Peyer's patch (tissue), 4 donors: ENCODE results near the gene PSMG4. TPM values are rescaled to one million over a fixed set of nuclear protein-coding genes. Genes with fewer than 3 reads are reported as not detected.
A peak's percentile ranks its signal among the peaks of the same experiment; 100 is the strongest.

ENCODE experiments used
- DNase-seq, 3 donors: peaks; one replicate each; pipeline ENCODE4 v3.0.0-alpha.2; 2017 to 2019
- H3K27ac ChIP-seq, 4 donors: fragments of 200-600 bp; sonication (generic); one replicate each; pipeline ENCODE4 v1.5.1; 2016 to 2019
- H3K27me3 ChIP-seq, 2 donors: fragments of 200-600 bp; sonication (generic); one replicate each; pipeline ENCODE4 v1.5.1; 2019
- H3K36me3 ChIP-seq, 3 donors: fragments of 200-600 bp; sonication (generic); one replicate each; pipeline ENCODE4 v1.5.1; 2016 to 2019
- H3K4me1 ChIP-seq, 4 donors: fragments of 200-600 bp; sonication (generic); one replicate each; pipeline ENCODE4 v1.5.1; 2016 to 2019
- H3K4me3 ChIP-seq, 4 donors: fragments of 200-600 bp; sonication (generic); 1 replicate in 3 of 4; 2 replicates in 1 of 4; pipeline ENCODE4 v1.5.1; 2016 to 2019; ENCODE audit warnings: mild to moderate bottlenecking in 1 of 4
- H3K9me3 ChIP-seq, 4 donors: fragments of 200-600 bp; sonication (generic); one replicate each; pipeline ENCODE4 v1.5.1; 2016 to 2019; ENCODE audit warnings: mild to moderate bottlenecking in 1 of 4
- CTCF ChIP-seq, 6 experiments: fragments of 450-650 bp in 4 of 6; fragments of 200-600 bp in 2 of 6; sonication (generic) in 1 of 6; IDR thresholded peaks; one replicate each; pipeline ENCODE4 v1.5.1; 2017 to 2019; ENCODE audit warnings: antibody characterized with exemption in 6 of 6, mild to moderate bottlenecking in 3 of 6, moderate library complexity in 1 of 6
- POLR2A ChIP-seq, 2 donors: fragments of 450-650 bp; IDR thresholded peaks; one replicate each; pipeline ENCODE4 v1.5.1; 2017; ENCODE audit warnings: antibody characterized with exemption in 2 of 2, mild to moderate bottlenecking in 2 of 2, moderate library complexity in 2 of 2
- total RNA-seq, 4 donors: library from RNA; depleted of rRNA; stranded (reverse); fragments of >200 nt; gene quantifications; one replicate each; pipeline ENCODE4 v1.1.0, GENCODE V29; 2016

The PSMG4 gene
- total RNA-seq, 4 donors from 2014 or later = 6.6 to 16.8 (median 15.9) TPM

- H3K9me3 ChIP-seq = no peaks in the 10 kb centered on the region
- TF ChIP-seq POLR2A (IDR thresholded peaks at IDR 0.05) = no peak
- no peak for TF ChIP-seq CTCF (IDR thresholded peaks at IDR 0.05)
- peaks cover 0 to 13% (median 0%) of the 10 kb centered on the region in 4 donors for H3K4me1 ChIP-seq
- H3K27ac ChIP-seq = peak overlapping the region in 1 of 4 donors; percentile 81
- no peak overlapping the region for H3K4me3 ChIP-seq
- H3K36me3 ChIP-seq = peaks cover 0 to 50% (median 0%) of the 10 kb centered on the region in 3 donors
- no peak for DNase-seq
- no peaks in the 10 kb centered on the region for H3K27me3 ChIP-seq
Measured at GRCh38 chr6:3269281-3269975, 10.7 kb downstream of the PSMG4 start.

GRCh38 chr6:3270258-3270657 is 11.5 kb downstream of the PSMG4 start:
- H3K4me1 ChIP-seq = peaks cover 0 to 13% (median 0%) of the 10 kb centered on the region in 4 donors
- peak in 2 of 3 donors; percentile 80 to 82 for DNase-seq
- H3K27me3 ChIP-seq = no peaks in the 10 kb centered on the region
- peak overlapping the region in 2 of 4 donors; percentile 23 to 81 for H3K27ac ChIP-seq
- TF ChIP-seq CTCF (IDR thresholded peaks at IDR 0.05) = no peak
- no peak for TF ChIP-seq POLR2A (IDR thresholded peaks at IDR 0.05)
- no peak overlapping the region for H3K4me3 ChIP-seq
- H3K9me3 ChIP-seq = no peaks in the 10 kb centered on the region
- H3K36me3 ChIP-seq = peaks cover 0 to 51% (median 0%) of the 10 kb centered on the region in 3 donors

GRCh38 chr6:3271756-3272155 is 13.0 kb downstream of the PSMG4 start:
- no peak overlapping the region for H3K27ac ChIP-seq
- H3K4me1 ChIP-seq = peaks cover 0 to 13% (median 0%) of the 10 kb centered on the region in 4 donors
- H3K27me3 ChIP-seq = no peaks in the 10 kb centered on the region
- H3K4me3 ChIP-seq = no peak overlapping the region
- no peak for DNase-seq
- no peak for TF ChIP-seq POLR2A (IDR thresholded peaks at IDR 0.05)
- no peak for TF ChIP-seq CTCF (IDR thresholded peaks at IDR 0.05)
- peaks cover 0 to 53% (median 0%) of the 10 kb centered on the region in 3 donors for H3K36me3 ChIP-seq
- H3K9me3 ChIP-seq = no peaks in the 10 kb centered on the region

DNA sequence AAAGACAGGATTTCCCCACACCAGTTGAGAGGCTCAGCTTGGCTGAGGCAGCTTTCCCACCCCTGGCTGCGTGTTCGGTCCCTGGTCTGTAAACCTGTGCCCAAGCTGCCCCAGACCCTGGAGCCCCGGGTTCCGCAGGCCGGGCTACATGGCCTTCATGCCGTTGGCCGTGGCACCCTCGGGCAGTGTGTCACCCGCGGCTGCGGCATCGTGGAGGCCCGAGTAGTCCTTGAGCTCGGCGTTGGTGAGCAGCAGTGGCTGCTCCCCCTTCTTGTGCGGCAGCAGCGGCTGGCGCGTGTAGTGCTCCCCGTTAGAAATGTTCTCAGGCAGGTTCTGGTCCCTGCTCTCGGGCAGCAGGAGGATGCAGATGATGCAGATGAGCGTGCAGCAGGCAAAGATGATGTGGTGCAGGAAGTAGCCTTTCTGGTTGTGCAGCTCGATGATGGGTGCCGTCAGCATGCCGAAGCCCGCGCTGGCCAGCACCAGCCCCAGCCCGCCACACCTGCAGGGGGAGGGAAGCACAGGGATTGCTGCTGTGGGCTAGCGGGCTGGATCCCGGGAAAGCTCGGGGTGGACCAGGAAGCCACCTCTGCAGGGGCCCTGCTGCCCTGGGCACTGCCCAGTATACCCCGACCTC is 14.3 kb downstream of the PSMG4 start:
- no peaks in the 10 kb centered on the region for H3K9me3 ChIP-seq
- H3K27ac ChIP-seq = no peak overlapping the region
- H3K27me3 ChIP-seq = no peaks in the 10 kb centered on the region
- H3K36me3 ChIP-seq = peaks cover 0 to 63% (median 0%) of the 10 kb centered on the region in 3 donors
- H3K4me1 ChIP-seq = peaks cover 0 to 13% (median 0%) of the 10 kb centered on the region in 4 donors
- H3K4me3 ChIP-seq = no peak overlapping the region
- DNase-seq = no peak
- TF ChIP-seq CTCF (IDR thresholded peaks at IDR 0.05) (no peak), POLR2A (IDR thresholded peaks at IDR 0.05) (no peak)

DNA sequence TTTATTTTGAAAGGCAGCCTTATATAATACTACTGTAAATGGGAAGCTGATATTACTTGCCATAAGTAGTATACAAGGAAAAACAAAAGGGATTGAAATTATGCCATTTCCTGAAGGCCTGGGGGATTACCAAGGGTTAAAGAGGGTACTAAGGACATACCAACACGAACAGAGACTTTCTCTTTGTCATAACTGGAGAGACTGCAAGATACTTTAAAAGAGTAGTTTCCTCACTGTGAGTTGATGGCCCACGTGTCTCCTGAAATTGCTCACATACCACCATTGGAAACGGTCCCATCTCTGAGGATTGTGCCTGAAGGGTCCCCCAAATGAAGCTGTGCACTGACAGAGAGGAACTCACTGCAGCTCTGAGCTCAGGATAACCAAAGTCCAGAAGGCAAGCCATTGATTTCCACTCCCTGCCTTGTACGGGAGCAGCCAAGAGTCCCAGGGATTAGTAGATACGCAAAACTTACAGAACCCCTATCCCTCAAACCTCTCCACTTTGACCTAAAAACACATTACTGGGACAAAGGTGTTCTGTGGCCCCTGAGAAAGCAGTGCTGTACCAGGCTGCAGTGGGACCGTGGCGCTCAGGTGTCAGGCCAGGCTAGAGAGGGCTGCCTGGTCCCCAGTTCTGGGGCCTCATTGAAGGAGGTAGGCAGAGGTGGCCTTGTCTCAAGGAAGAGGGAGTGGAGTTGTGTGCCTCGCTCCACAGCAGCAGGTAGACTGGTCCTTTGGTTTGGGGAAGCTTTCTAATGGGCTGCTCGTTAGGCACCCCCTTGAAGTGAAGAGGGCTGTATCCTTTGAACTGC is 15.2 kb downstream of the PSMG4 start:
- no peak overlapping the region for H3K4me3 ChIP-seq
- H3K9me3 ChIP-seq = no peaks in the 10 kb centered on the region
- TF ChIP-seq CTCF (IDR thresholded peaks at IDR 0.05) (no peak), POLR2A (IDR thresholded peaks at IDR 0.05) (no peak)
- H3K4me1 ChIP-seq = peaks cover 0 to 13% (median 0%) of the 10 kb centered on the region in 4 donors
- no peaks in the 10 kb centered on the region for H3K27me3 ChIP-seq
- no peak for DNase-seq
- H3K36me3 ChIP-seq = peaks cover 0 to 66% (median 0%) of the 10 kb centered on the region in 3 donors
- no peak overlapping the region for H3K27ac ChIP-seq
